ENCODE data around the gene HMCN1.
"Not testable (repeated sequence)": the region's sequence is repeated elsewhere in the genome, so short reads cannot be mapped to it uniquely, and the experiment has no call there.

HMCN1 gene

DNA sequence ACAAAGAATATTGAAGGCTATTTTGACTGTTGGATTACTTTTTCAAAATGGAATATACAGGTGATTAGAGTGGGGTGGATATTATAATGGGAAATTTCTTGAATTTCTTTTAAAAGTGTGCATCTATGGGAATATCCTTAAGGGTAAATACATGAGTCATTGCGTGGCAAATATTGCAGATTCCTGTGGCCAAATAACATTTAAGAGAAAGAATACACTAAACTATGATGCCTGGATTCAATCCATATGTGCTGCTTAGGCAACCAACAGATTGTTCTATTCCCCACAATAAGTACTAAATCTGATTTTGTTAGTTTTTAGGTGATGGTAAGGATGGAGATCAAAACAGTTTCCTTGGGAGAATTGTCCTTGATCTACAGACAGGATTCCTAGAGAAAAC lies 119.5 kb downstream of the HMCN1 start:
- no peak for DNase-seq (ENCODE audit: low read depth)

DNA sequence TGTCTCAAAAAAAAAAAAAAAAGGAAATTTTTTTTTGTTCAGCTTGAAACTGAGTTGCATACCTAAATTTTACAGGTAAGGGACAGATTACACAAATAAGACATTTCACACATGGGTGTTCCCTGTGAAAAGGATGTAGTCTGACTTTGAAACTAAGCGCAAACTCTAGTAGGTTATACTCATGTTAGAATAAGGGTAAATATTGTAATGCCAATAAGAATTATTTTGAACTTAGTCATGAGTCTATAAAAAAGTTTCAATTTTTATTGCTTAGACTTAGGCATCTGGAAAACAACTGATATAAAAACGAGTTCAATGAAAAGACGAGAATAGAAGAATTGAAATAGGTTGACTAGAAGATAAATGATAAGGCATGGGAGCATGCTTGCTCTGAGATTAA lies 122.3 kb downstream of the HMCN1 start:
- DNase-seq (ENCODE audit: low read depth), result no peak

DNA sequence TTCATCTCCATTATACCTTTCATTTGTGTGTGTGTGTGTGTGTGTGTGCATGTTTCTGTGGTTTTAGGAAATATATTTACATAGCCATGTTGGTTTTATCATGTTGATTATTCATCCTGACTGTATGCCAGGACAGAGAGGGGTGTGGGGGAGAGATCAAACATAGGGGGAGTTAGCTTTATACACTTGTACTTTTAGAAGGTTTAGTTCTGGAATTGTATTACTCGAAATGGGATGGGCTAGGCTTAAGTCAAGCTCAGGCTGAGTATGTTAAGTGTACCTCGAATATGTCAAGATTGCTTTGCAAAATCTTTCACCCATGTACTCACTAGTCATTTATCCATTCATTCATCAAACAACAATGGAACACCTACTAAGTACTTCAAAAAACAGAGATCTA lies 123.3 kb downstream of the HMCN1 start:
- no peak for DNase-seq (ENCODE audit: low read depth)

DNA sequence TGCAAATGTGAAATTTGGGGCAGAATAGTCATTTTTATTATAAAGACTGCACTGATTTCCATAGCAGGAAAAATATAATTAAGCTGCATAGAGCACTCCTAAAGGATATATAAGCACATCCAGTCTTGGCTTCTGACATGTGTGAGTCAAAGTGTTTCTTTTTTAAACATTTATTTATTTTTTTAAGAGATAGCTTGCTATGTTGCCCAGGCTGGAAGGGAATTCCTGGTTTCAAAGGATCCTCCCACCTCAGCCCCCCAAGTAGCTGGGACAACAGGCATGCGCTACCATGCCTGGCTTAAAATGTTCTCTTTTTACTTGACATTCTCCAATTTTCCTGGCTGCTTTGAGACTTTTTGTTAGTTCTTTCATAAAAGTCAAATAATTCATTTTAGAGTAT lies 126.1 kb downstream of the HMCN1 start:
- no peak for DNase-seq (ENCODE audit: low read depth)

DNA sequence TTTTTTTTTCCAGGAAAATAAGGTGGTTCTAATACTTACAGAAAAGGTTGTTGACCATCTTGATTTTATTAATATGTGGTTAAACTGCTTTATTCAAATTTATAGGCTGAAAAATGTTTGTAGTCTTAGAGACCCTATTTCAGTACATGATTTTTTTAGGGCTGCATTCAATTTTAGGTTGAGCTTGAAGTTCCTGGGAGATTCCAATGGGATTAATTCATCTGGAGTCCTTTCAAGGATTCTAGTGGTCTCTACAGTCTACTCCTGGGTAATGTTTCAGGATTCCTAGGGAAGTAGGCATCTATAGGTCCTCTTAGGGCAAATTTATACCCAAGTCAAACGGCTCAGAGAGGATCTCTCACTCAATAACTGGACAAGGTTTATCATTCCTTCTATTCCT lies 126.7 kb downstream of the HMCN1 start:
- no peak for DNase-seq (ENCODE audit: low read depth)

DNA sequence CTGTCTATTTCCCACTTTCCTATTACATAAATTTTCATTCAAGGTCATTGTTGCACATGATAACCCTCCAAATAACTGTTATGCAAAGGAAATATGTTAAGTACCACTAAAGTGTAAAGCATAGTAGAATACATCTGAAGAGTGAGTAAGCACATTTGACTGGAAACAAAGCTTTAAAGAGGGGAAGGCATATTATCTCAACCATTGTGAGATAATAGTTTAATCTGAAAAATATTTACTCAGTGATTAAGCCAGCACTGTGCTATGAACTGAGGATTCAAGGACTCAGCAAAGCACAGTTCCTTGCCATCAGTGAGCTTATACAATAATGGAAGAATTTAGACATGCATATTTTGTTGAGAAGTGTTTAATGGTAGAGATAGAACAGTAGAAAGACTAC lies 127.4 kb downstream of the HMCN1 start:
- no peak for DNase-seq (ENCODE audit: low read depth)

DNA sequence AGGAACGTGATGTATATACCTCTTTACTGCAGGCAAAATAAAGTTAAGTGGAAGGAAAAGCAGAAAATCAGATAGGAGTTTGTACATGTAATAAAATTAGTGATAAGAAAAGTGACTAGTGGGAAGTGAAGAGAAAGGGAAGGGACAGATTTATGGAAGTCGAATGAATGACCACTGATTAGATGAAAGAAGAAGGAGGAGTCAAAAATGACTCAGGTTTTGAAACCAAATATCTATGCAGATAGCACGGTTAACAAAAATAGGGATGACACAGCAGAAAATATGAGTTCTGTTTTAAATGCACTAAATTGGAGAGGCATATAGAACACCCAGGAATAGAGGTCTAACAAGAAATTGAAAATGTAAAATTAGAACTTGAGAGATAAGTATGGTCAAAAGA lies 128.0 kb downstream of the HMCN1 start:
- DNase-seq (ENCODE audit: low read depth), result no peak

DNA sequence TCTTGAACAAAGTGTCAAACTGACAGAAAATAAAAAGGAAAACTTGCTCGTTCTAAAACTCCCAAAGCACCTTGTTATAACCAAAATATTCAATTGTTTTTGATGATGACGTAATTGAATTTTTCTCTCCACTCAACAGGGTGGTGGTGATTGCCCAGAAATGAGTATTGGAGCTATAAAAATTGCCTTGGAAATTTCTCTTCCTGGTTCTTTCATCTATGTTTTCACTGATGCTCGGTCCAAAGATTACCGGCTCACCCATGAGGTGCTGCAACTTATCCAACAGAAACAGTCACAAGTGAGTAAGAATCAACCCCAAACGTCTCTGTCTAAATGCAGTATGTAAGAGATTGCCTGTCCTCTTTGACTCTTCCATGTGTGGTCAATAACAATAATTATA lies 130.1 kb downstream of the HMCN1 start:
- DNase-seq (ENCODE audit: low read depth), result no peak

DNA sequence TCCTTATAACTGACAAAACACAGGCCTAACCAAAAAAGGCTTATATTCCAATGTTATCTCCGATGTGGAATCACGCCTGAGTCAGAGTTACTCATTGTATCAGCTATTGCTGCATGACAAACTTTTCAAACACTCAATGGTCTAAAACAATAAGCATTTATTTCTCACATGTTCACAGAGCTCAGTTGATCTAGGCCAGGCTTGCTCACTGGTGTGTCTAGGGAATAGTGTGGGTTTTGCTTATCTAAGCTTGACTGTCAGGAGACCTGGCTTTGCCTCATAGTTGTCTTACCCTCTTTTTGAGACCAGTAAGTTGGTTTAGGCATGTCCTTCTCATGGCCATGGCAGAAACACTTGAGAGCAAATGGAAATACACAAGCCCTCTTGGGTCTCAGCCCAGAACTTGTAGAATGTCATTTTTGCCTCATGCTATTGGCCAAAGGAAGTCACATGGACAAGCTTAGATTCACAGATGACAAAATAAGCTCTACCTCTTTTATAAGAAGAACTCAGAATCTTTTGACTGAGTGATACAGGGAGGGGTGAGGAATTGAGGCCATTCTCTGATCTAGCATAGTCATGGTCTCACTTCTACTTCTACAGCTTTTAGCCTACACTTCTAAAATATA lies 130.8 kb downstream of the HMCN1 start:
- DNase-seq (ENCODE audit: low read depth), result no peak

DNA sequence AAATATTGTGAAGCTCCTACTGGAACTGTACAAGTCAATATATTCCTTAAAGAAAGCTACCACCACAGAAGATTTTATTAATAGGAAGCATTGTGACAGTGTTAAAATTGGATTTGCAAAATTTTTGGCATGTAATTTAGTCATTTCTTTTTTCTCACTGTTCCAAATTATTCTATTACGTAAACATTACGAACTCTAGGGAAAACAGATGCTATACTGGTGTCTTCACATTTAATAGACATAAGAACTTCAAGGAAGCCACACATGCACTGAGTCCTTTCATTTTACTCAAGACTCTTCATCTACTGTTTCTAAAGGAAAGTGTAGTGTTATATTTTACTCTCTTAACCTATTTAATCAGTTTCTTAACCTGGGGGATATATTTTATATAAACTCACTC lies 135.4 kb downstream of the HMCN1 start:
- no peak for DNase-seq (ENCODE audit: low read depth)

DNA sequence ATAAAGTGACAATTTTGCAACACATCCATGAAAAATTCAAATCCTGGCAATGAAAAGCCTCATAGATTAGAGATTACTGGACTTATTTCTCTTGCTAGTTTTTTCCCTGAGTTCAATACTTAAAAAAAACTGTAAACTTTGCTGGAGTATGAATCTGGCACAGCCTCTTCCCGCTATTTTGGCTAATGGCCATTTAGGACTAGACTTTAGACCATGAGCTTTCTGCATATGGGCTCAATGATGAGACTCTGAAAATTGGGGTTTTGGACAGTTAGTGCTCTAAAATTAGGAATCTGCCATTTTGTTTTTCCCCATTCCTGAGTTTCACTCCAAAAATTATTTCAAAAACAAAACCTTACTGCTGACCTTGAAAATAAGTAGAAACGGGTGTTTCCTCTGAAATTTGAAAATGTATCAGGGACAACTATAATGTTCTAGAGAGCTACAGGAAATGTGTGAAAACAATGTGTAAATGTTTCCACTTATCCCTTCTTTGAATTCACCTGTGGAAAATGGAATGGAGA lies 137.5 kb downstream of the HMCN1 start:
- no peak for DNase-seq (ENCODE audit: low read depth)

DNA sequence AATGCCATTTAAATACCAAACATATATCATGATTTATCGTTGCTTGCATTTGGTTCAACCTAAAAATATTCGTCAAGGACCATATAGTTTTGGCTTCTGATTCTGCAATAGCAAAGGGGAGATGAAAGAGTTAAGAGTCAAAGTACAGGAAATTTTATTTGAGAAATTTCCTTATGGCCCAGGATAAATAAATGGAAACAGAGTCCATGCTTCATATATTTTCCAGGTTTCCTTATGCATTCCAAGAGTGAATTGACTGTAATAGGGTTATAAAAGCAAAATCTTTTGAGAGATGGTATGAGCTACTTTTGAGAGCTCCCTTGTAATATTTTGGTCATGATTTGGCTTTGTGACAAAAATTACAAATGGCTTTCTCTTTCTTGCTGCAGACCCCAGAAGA lies 140.1 kb downstream of the HMCN1 start:
- DNase-seq (ENCODE audit: low read depth), result no peak

DNA sequence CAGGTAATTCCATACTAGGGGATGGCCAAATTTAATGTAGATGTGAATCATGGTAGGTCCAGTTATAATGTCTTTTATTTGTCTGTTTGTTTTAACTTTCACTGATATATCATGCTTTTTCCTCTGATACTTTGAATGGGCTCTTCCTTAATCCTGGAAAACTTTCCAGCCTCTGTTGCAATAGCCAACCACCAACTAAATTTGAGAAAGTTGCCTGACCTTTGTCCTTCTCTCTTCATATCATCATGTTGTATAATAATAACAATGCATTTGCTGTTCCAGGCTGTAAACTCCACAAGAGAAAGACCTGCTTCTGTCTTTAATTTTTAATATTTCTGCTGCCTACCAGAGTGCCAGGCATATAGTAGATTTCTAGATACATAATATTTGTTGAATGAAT lies 146.1 kb downstream of the HMCN1 start:
- no peak for DNase-seq (ENCODE audit: low read depth)

DNA sequence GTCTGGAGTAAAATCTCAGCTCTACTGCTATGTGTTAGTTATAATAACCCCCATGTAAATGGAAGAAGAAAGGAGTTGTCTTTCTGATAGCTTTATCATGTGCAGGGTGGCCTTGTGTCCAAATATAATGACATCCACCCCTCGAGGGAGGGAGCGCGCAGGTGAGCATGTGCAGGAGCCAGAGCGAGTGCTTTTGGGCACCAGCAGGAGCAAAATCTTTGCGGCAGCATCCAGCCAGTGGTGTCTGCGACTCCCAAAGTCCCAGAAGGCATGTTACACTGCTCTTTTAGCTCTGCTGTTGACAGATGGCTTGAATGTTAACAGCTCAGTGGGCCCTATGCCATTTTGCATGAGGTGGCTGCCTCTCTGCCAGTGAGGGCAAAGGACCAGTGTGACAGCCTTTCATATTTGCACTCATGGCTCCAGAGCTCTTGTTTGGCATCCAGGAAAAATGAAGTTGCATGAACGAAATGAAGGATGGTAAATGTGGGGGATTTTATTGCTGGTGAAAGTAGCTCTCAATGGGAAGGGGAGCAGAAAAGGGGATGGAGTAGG lies 146.7 kb downstream of the HMCN1 start:
- no peak for DNase-seq (ENCODE audit: low read depth)

DNA sequence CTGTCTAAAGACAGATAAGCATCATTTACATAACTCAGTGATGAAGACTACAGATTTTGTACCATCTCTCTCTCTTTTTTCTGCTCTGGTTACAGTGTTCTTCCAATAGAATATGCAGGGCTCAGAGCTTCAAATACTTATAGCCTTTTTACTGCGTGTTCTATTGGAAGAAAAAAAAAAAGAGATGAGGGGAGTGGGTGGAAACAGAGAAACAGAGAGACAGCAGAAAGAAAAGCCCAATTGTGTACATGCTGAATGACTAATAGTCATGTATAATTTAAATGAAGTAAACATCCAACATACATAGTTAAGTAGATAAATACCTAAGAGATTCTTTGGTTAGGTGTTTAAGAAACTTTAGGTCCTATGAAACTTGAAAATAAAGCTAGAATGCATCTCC lies 151.9 kb downstream of the HMCN1 start:
- no peak for DNase-seq (ENCODE audit: low read depth)

DNA sequence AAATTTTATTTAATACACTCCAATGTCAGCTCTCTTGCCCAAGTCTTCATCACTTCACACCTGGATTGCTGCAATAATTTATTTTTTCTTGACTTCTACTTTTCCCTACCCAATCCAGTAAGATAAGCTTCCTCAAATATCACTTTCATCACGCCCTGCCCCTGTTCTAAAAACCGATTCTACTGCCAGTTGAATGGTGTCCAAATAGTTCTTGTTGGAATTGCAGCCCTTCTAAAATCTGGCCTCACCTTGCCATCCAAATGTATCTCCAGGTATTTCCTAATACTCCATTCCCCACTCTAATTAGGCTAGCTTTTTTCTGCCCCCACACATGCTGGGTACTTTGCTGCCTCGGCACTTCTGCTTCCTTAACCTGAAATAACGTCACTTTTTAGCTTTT lies 152.5 kb downstream of the HMCN1 start:
- no peak for DNase-seq (ENCODE audit: low read depth)

DNA sequence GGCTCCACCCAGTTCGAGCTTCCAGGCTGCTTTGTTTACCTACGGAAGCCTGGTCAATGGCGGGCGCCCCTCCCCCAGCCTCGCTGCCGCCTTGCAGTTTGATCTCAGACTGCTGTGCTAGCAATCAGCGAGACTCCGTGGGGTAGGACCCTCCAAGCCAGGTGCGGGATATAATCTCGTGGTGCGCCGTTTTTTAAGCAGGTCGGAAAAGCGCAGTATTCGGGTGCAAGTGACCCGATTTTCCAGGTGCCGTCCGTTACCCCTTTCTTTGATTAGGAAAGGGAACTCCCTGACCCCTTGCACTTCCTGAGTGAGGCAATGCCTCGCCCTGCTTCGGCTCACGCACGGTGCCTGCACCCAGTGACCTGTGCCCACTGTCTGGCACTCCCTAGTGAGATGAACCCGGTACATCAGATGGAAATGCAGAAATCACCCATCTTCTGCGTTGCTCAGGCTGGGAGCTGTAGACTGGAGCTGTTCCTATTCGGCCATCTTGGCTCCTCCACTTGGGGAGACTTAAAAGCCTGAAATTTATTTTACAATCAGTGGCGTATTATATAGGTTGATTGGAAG lies 158.7 kb downstream of the HMCN1 start:
- DNase-seq (ENCODE audit: low read depth), result not testable (repeated sequence)

DNA sequence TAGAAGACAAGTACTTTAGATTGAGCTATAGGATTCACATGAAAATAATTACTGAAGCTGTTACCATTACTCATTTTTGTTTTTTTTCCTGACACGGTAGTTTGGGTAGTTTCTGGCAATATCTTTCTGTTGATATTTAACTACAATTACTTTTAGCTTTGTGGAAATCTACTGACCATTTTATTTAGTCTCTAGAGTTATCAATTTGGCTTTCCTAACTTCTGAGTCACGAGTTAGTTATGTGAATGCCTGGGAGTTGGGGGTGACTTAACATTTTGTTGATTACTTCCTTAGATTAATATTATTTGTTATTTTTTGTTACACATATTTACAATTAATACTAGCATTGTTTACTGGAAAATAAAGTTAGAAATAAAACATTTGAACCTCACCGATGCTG lies 160.6 kb downstream of the HMCN1 start:
- DNase-seq (ENCODE audit: low read depth), result no peak

DNA sequence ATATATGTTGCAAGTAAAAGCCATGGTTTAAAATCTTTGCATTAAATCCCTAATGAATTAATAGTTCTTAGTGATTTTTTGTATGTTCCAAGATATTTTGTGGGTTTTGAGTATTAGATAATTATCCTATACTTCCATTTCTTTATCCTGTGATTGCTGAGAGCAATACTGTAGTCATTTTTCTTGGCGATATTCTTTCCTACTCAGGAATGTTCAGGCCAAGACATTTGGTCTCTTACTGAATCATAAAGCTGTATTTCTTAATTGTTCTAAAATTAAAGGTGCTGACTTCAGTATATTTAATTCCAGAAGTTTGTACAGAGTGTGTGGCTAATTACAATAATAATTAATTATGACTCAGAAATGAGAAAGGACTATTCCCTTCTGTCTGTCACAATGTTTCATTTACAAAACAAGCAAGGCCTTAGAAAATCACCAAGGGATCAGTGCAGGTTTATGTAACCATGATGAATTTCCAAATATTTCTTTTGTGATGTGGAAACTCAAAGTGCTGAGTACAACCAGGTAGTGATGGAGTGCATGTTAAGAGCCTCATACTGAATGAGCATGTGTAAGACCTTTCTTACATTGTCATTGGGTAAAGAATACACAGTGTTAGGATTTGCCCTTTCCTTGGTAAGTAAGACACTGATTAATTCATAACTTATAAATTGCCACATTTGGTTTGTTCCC lies 161.2 kb downstream of the HMCN1 start:
- DNase-seq (ENCODE audit: low read depth), result no peak

DNA sequence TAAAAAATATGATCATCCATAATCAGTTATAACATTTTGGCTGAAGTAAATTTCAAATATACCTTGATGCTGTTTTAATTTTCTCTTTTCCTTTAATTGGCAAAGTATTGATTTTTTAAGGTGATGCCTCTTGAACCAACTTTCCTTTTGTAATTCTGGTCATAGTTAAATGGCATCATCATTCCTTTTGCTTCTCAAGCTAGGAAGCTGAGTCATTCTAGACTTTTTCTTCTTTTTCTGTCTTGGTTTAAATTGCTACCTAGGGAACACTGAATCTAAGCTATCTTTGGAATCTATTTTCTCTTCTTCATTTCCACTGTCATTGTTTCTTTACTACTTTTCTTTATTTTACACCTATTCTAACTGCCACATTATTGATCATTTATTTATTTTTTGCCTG lies 162.7 kb downstream of the HMCN1 start:
- no peak for DNase-seq (ENCODE audit: low read depth)

DNA sequence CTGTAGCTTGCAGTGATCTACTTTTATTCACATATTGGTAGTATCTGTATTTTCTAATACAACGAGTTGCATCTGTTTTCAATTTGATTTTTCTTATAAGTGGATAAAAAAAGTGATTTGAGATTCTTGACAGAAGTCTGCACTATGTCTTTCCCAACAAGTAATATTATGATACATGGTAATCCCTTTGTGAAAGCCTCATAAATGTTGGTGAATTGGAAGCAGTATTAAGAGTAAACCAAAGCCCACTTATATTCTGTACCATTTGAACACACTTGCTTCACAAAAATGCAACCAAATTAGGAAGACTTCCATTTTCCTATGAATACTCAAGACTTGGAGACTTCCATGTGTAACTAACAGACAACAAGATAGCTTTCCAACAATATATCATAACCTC lies 172.0 kb downstream of the HMCN1 start:
- DNase-seq (ENCODE audit: low read depth), result no peak

DNA sequence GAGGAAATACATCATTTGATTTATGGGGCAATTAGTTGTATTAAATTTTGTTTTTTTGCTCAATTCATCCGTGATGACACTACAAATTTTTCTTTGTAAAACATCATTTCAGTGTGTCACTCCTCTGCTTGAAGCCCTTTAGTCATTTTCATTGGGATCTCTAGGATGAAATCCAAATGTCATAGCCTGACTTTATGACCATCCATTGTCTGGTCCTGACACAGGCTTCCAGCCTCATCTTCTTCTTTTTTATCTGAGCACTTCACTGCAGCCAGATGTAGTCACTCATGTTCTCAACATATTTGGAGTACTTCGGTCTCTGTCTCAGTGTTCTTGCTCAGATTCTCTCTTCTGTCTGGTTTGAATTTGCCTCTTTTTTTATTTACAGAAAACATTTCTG lies 173.1 kb downstream of the HMCN1 start:
- no peak for DNase-seq (ENCODE audit: low read depth)

DNA sequence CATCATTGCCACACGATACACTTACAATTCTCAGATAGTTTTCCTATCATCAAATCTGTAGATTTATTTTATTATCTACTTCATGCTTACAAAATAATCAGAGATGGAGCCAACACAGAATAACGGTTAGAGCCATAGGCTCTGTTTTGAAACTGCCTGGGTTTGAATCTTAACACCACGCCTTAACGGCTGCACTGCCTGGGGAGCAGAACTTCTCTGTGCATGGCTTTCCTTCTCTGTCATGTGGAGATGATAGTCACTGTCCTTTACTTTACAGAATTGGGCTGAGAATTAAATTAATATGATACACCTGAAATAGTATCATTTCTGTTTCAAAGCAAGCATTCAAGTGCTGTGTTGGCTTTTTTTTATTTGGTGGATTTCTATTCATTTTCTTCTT lies 177.8 kb downstream of the HMCN1 start:
- DNase-seq (ENCODE audit: low read depth), result no peak

Data from activated gamma-delta T cell treated with anti-CD3 and anti-CD28 coated beads, Interleukin-2, amount 50 U/mL, for 16 hours (primary cell).